Mucosa of stomach (tissue), 1 donor: ENCODE measurements around the gene CSNK1G1.

Experiments
- H3K27me3 ChIP-seq: one replicate; pipeline ENCODE4 v1.7.0; 2013; ENCODE audit warnings: mild to moderate bottlenecking, low read length; ENCODE audit not compliant: control insufficient read depth, insufficient read depth
- H3K36me3 ChIP-seq: one replicate; pipeline ENCODE4 v1.7.0; 2013; ENCODE audit warnings: low read length; ENCODE audit not compliant: control insufficient read depth, insufficient read depth
- H3K4me1 ChIP-seq: one replicate; pipeline ENCODE4 v1.7.0; 2013; ENCODE audit warnings: mild to moderate bottlenecking, low read length; ENCODE audit not compliant: control insufficient read depth, insufficient read depth
- H3K4me3 ChIP-seq: one replicate; pipeline ENCODE4 v1.7.0; 2013; ENCODE audit warnings: low read length
- H3K9ac ChIP-seq: one replicate; pipeline ENCODE4 v1.7.0; 2013; ENCODE audit warnings: mild to moderate bottlenecking, low read length, moderate library complexity
- H3K9me3 ChIP-seq: one replicate; pipeline ENCODE4 v1.7.0; 2013; ENCODE audit warnings: mild to moderate bottlenecking, low read length, moderate library complexity; ENCODE audit not compliant: control insufficient read depth
- donor health status: Pancreatic carcinoma.

CSNK1G1 gene

GRCh38 chr15:64162869-64163658, 192.9 kb downstream of the CSNK1G1 start, which contains the start of gene PPIB:
PPIB (minus strand) TSS chr15:64163022; CDS start chr15:64162986, 36 bp downstream.
- H3K27me3 ChIP-seq = no peaks in the 10 kb centered on the region
- H3K4me1 ChIP-seq = peaks cover 31% of the 10 kb centered on the region
- peak within 1 kb of the TSS; percentile 58 for H3K4me3 ChIP-seq
- H3K9me3 ChIP-seq = no peaks in the 10 kb centered on the region
- H3K9ac ChIP-seq = peak within 1 kb of the TSS; percentile 77
- H3K36me3 ChIP-seq = peaks cover 17% of the 10 kb centered on the region

- H3K27me3 ChIP-seq = no peaks in the 10 kb centered on the region
- peaks cover 31% of the 10 kb centered on the region for H3K4me1 ChIP-seq
- H3K36me3 ChIP-seq = peaks cover 17% of the 10 kb centered on the region
- H3K9me3 ChIP-seq = no peaks in the 10 kb centered on the region
- peak overlapping the region; percentile 77 for H3K9ac ChIP-seq
- peak overlapping the region; percentile 58 for H3K4me3 ChIP-seq
Measured at GRCh38 chr15:64162478-64162868, 193.5 kb downstream of the CSNK1G1 start.

GRCh38 chr15:64161688-64162477, 194.1 kb downstream of the CSNK1G1 start:
- H3K36me3 ChIP-seq = peaks cover 20% of the 10 kb centered on the region
- no peaks in the 10 kb centered on the region for H3K9me3 ChIP-seq
- H3K9ac ChIP-seq = peak overlapping the region; percentile 77
- peak overlapping the region; percentile 58 for H3K4me3 ChIP-seq
- no peaks in the 10 kb centered on the region for H3K27me3 ChIP-seq
- peaks cover 31% of the 10 kb centered on the region for H3K4me1 ChIP-seq

GRCh38 chr15:64158363-64159134, 197.4 kb downstream of the CSNK1G1 start:
- Histone ChIP-seq H3K36me3 (peaks cover 21% of the 10 kb centered on the region), H3K27me3 (no peaks in the 10 kb centered on the region), H3K4me1 (peaks cover 24% of the 10 kb centered on the region), H3K9me3 (no peaks in the 10 kb centered on the region), H3K9ac (no peak overlapping the region), H3K4me3 (no peak overlapping the region)

- H3K9me3 ChIP-seq = no peaks in the 10 kb centered on the region
- peaks cover 29% of the 10 kb centered on the region for H3K4me1 ChIP-seq
- H3K4me3 ChIP-seq = no peak overlapping the region
- H3K27me3 ChIP-seq = peaks cover 8% of the 10 kb centered on the region
- peaks cover 21% of the 10 kb centered on the region for H3K36me3 ChIP-seq
- no peak overlapping the region for H3K9ac ChIP-seq
Measured at GRCh38 chr15:64157599-64158125, 198.3 kb downstream of the CSNK1G1 start.

- Histone ChIP-seq H3K4me3 (no peak overlapping the region), H3K4me1 (peaks cover 32% of the 10 kb centered on the region), H3K9ac (no peak overlapping the region), H3K36me3 (peaks cover 21% of the 10 kb centered on the region), H3K27me3 (peaks cover 17% of the 10 kb centered on the region), H3K9me3 (no peaks in the 10 kb centered on the region)
Measured at GRCh38 chr15:64156652-64157331, 199.2 kb downstream of the CSNK1G1 start.

GRCh38 chr15:64155802-64156651, 199.9 kb downstream of the CSNK1G1 start:
- Histone ChIP-seq H3K9ac (no peak overlapping the region), H3K36me3 (peaks cover 21% of the 10 kb centered on the region), H3K9me3 (no peaks in the 10 kb centered on the region), H3K27me3 (peaks cover 25% of the 10 kb centered on the region), H3K4me3 (no peak overlapping the region), H3K4me1 (peaks cover 36% of the 10 kb centered on the region)

GRCh38 chr15:64153480-64154367, 202.2 kb downstream of the CSNK1G1 start:
- Histone ChIP-seq H3K36me3 (peaks cover 11% of the 10 kb centered on the region), H3K9me3 (no peaks in the 10 kb centered on the region), H3K4me3 (no peak overlapping the region), H3K4me1 (peaks cover 30% of the 10 kb centered on the region), H3K27me3 (peaks cover 26% of the 10 kb centered on the region), H3K9ac (peak overlapping the region; percentile 39)

- Histone ChIP-seq H3K9ac (no peak overlapping the region), H3K27me3 (peaks cover 26% of the 10 kb centered on the region), H3K9me3 (no peaks in the 10 kb centered on the region), H3K4me1 (peaks cover 30% of the 10 kb centered on the region), H3K4me3 (no peak overlapping the region), H3K36me3 (peaks cover 4% of the 10 kb centered on the region)
Measured at GRCh38 chr15:64152507-64153387, 203.2 kb downstream of the CSNK1G1 start.
